Urothelium cell line (cell line): ENCODE measurements around the gene CPNE7.

Source experiments
- DNase-seq: peaks from one replicate; pipeline ENCODE4 v3.0.0; 2011; ENCODE audit warnings: low spot score, mixed read lengths
- FAIRE-seq: peaks from 2 replicates; lab custom pipeline; 2011; peaks lifted over from hg19 to GRCh38; lab: Jason Lieb, UNC

The CPNE7 gene

GRCh38 chr16:89548344-89549006 lies 27.1 kb upstream of the CPNE7 start:
- FAIRE-seq (no peak), DNase-seq (no peak)

GRCh38 chr16:89549007-89549700 lies 26.4 kb upstream of the CPNE7 start:
- FAIRE-seq (no peak), DNase-seq (no peak)

GRCh38 chr16:89550421-89551007 lies 25.0 kb upstream of the CPNE7 start:
- no peak for FAIRE-seq

DNA sequence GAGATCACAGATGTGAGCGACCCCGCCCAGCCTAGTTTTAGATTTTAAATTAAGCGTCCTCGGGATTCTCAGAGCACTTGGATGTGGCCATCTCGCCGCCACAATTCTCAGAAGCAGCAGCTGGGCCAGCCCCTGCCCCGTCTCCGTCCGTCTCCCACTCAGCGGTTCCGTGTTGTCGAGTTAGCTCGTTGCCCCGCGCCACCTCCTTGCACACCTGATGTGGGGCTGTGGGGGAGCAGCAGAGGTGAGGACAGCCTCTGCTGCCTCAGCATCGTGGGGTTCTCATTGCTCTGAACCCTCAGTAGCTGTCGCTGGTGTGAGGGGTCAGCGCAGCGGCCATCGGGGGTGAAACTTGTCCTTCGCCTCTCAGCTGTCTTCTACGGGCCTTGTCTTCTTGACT lies 23.2 kb upstream of the CPNE7 start:
- FAIRE-seq (no peak), DNase-seq (no peak)

More at GRCh38 chr16:89550421-89551007, 25.0 kb upstream of the CPNE7 start:
- no peak for DNase-seq

DNA sequence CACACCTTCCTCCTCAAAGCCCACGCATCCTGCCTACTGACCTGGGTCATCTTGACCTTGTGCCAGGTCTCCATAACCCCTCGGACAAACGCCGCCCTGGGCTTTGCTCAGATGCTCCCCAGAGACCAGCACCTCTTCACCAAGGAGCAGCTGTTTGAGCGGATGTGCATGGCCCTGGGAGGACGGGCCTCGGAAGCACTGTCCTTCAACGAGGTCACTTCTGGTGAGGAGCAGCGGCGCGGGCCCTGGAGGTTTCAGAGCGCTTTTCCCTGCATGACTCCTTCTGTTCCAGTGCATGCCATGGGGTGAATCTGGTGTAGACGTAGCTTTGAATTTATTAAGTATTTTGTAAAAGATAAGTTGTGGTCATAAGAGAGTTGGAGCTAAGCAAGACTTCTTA lies 22.6 kb upstream of the CPNE7 start:
- no peak for DNase-seq

DNA sequence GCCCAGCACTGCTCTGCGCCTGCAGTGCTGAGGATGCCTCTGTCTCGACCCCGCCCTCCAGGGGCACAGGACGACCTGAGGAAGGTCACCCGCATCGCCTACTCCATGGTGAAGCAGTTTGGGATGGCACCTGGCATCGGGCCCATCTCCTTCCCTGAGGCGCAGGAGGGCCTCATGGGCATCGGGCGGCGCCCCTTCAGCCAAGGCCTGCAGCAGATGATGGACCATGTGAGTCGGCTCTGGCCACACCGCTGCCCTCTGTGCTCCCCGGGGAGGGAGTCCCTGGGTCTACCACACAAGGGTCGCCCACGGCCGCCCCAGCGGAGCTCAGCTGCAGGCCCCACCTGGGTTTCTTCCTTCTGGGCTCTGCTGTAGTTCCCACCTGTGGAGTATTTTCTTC lies 21.8 kb upstream of the CPNE7 start:
- DNase-seq = no peak
- FAIRE-seq = no peak

More for the DNA sequence above, 22.6 kb upstream of the CPNE7 start:
- no peak for FAIRE-seq

GRCh38 chr16:89554343-89554742 lies 21.2 kb upstream of the CPNE7 start:
- DNase-seq (no peak), FAIRE-seq (no peak)

GRCh38 chr16:89555265-89555664 lies 20.3 kb upstream of the CPNE7 start:
- no peak for DNase-seq
- no peak for FAIRE-seq

GRCh38 chr16:89555780-89556179 lies 19.8 kb upstream of the CPNE7 start:
- FAIRE-seq = no peak
- no peak for DNase-seq

DNA sequence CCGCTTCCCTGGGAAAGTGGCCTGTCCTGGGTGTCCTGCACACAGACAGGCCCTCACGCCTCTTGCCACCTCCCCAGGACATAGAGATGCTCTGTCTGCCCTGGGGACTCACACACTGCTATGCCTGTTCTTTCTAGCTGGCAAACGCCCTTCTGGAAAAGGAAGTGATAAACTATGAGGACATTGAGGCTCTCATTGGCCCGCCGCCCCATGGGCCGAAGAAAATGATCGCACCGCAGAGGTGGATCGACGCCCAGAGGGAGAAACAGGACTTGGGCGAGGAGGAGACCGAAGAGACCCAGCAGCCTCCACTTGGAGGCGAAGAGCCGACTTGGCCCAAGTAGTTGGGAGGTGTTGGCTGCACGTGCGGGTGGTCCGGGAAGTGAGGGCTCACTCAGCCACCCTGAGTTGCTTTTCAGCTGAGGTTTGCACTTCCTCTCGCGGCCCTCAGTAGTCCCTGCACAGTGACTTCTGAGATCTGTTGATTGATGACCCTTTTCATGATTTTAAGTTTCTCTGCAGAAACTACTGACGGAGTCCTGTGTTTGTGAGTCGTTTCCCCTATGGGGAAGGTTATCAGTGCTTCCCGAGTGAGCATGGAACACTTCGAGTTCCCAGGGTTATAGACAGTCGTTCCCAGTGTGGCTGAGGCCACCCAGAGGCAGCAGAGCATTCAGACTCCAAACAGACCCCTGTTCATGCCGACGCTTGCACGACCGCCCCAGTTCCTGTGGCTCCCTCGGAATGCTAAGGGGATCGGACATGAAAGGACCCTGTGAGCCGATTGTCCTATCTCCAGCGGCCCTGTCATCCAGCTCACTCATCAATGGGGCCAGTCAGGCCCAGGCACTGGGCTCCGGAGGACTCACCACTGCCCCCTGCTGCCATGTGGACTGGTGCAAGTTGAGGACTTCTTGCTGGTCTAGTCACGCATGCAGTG lies 18.5 kb upstream of the CPNE7 start:
- FAIRE-seq = no peak
- DNase-seq = peak; percentile 66

- no peak for FAIRE-seq
- DNase-seq = no peak
These were observed 17.7 kb upstream of the CPNE7 start for GRCh38 chr16:89557690-89558490.

DNA sequence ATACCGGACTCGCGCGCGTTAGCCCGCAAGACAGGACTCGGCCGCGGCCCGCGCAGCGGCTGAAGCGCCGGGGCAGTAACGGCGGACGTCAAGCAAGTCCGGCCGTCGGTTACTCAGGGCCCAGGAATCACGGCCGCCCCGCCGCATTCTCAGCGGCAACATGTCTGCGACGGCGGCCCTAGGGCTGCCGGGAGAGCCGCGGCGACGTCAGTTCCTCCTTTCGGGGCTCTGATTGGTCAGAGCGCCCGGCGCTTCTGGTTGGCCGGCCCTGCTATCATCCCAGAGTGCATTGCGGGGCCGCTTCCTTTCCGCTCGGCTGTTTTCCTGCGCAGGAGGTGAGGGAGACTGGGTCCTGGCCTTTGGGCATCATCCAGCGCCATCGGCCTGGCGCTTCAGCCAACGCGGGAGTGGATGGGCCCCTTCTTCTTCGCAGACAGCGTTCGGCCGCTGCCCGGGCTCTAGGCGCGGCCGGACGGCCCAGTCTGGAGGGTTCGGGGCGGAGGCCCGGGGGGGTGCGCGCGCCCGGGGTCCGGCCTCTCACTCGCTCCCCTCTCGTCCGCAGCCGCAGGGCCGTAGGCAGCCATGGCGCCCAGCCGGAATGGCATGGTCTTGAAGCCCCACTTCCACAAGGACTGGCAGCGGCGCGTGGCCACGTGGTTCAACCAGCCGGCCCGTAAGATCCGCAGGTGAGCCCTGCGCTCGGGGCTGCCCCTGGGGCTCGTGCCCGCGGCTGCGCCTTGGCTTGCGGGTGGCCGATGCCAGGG lies 15.0 kb upstream of the CPNE7 start, which contains the start of gene RPL13:
Gene RPL13 (plus strand): TSS at position 305 of the 764 bp plus-strand sequence. CDS start 278 bp downstream, at position 583.
- DNase-seq = peak; percentile 98
- FAIRE-seq = no peak

DNA sequence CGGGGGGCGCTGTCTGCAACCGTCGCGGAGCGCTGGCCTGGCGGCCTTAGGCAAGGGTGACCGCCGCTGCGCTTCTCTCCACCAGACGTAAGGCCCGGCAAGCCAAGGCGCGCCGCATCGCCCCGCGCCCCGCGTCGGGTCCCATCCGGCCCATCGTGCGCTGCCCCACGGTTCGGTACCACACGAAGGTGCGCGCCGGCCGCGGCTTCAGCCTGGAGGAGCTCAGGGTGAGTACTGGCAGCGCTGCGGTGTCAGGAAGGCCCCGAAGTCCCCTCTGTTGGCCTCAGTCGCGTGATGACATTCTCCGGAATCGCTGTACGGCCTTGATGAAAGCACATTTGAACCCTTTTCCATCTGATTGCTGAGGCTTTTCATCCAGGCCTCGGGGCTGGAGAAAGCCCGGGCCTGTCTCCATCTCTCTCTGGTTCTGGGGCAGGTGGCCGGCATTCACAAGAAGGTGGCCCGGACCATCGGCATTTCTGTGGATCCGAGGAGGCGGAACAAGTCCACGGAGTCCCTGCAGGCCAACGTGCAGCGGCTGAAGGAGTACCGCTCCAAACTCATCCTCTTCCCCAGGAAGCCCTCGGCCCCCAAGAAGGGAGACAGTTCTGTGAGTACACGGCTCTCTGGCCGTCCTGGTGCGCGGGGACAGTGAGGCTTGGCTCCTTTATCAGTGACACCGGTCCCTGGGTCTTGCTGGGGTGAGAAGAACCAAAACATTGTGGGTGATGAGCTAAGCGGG lies 14.2 kb upstream of the CPNE7 start:
- FAIRE-seq = no peak
- no peak for DNase-seq

DNA sequence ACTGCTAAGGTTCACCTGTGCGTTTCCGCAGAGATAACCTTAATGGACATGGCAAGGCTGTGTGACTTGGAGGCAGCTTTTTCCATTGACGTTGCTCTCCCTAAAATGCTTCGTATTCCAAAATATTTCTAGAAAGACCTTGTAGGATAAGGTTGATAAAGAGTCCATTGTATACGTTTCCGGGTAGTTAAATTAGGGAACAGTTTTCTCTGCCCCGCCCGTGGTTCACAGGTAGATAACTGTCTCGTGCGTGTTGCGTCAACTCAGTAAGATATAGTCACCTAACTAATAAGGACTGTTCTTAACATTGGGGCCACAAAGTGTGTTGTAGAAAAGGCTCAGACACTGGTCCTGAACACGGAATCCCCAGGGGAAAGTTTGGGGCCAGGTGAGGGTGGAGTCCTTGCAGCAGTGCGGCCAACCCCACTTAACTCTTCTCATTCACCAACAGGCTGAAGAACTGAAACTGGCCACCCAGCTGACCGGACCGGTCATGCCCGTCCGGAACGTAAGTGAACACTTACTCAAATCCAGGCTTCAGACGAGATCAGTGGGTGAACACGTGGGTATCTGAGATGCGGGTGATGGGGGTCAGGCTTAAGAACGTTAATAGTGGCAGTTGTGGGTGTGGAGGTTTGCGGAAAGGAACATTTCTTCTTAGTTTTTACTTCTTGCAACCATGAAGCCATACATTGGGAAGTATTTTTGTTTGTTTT lies 13.5 kb upstream of the CPNE7 start:
- DNase-seq = no peak
- FAIRE-seq = no peak

DNA sequence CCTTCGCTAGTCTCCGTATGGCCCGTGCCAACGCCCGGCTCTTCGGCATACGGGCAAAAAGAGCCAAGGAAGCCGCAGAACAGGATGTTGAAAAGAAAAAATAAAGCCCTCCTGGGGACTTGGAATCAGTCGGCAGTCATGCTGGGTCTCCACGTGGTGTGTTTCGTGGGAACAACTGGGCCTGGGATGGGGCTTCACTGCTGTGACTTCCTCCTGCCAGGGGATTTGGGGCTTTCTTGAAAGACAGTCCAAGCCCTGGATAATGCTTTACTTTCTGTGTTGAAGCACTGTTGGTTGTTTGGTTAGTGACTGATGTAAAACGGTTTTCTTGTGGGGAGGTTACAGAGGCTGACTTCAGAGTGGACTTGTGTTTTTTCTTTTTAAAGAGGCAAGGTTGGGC lies 12.6 kb upstream of the CPNE7 start:
- DNase-seq = no peak
- no peak for FAIRE-seq

GRCh38 chr16:89563639-89564392 lies 11.7 kb upstream of the CPNE7 start:
- FAIRE-seq (no peak), DNase-seq (no peak)

GRCh38 chr16:89564476-89565255 lies 10.9 kb upstream of the CPNE7 start:
- FAIRE-seq (no peak), DNase-seq (no peak)
